ENCODE results near the gene OPTC. TPM values are rescaled to one million over a fixed set of nuclear protein-coding genes. Genes with fewer than 3 reads are reported as not detected.

The OPTC gene
- total RNA-seq, 1 experiment from 2014 or later = not detected

DNA sequence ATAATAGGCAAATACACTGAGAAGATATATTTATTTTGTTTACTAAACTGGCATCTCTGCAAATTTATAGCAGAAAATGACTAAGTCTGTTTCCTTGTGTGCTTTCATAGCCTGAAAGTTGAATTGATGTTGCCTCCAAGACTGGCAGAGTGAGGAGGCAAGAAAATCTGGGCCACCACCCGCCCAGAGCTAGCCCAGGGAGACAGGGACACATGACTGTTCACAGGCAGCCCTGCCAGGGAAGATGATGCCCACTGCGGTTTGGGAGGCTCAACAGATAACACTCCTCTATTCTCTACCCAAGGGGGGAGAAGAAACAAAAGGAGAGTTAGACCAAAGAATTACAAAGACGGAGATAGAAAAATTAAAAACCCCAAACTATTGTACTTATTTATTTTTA, 37.1 kb downstream of the OPTC start:
- no peak overlapping the region for H3K4me3 ChIP-seq (replicated peaks in 1 of 2; ENCODE audit: low read depth in 1 of 2, low read length in 2 of 2)
- POLR2A ChIA-PET = no interaction called here
- no peak overlapping the region for H3K27ac ChIP-seq (ENCODE audit: low read depth, low read length)
- ATAC-seq = no peak
- H4K20me1 ChIP-seq (ENCODE audit: insufficient read depth) = no peaks in the 10 kb centered on the region
- RAD21 ChIA-PET (ENCODE audit: low non-redundant PET in 1 of 2, low total read pairs in 2 of 2, uncharacterized antibody in 2 of 2, unreplicated experiment in 2 of 2) = no interaction called here
- CTCF ChIA-PET = no interaction called here
- no peaks in the 10 kb centered on the region for H3K79me2 ChIP-seq (ENCODE audit: insufficient read depth, low read length)
- intact Hi-C loops (cut with micrococcal nuclease) = no loop called here
- no TSS peak for BruUV-seq (replicated peaks)
- H3K4me2 ChIP-seq (ENCODE audit: low read length) = no peak overlapping the region
- no peaks in the 10 kb centered on the region for H3K36me3 ChIP-seq (ENCODE audit: control insufficient read depth in 1 of 2, insufficient read depth in 2 of 2, low read length in 2 of 2)
- TF ChIP-seq, protein P1, sequence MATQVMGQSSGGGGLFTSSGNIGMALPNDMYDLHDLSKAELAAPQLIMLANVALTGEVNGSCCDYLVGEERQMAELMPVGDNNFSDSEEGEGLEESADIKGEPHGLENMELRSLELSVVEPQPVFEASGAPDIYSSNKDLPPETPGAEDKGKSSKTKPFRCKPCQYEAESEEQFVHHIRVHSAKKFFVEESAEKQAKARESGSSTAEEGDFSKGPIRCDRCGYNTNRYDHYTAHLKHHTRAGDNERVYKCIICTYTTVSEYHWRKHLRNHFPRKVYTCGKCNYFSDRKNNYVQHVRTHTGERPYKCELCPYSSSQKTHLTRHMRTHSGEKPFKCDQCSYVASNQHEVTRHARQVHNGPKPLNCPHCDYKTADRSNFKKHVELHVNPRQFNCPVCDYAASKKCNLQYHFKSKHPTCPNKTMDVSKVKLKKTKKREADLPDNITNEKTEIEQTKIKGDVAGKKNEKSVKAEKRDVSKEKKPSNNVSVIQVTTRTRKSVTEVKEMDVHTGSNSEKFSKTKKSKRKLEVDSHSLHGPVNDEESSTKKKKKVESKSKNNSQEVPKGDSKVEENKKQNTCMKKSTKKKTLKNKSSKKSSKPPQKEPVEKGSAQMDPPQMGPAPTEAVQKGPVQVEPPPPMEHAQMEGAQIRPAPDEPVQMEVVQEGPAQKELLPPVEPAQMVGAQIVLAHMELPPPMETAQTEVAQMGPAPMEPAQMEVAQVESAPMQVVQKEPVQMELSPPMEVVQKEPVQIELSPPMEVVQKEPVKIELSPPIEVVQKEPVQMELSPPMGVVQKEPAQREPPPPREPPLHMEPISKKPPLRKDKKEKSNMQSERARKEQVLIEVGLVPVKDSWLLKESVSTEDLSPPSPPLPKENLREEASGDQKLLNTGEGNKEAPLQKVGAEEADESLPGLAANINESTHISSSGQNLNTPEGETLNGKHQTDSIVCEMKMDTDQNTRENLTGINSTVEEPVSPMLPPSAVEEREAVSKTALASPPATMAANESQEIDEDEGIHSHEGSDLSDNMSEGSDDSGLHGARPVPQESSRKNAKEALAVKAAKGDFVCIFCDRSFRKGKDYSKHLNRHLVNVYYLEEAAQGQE (IDR thresholded peaks at IDR 0.05; ENCODE audit: low read depth) = no peak
- TF ChIP-seq, protein P2, sequence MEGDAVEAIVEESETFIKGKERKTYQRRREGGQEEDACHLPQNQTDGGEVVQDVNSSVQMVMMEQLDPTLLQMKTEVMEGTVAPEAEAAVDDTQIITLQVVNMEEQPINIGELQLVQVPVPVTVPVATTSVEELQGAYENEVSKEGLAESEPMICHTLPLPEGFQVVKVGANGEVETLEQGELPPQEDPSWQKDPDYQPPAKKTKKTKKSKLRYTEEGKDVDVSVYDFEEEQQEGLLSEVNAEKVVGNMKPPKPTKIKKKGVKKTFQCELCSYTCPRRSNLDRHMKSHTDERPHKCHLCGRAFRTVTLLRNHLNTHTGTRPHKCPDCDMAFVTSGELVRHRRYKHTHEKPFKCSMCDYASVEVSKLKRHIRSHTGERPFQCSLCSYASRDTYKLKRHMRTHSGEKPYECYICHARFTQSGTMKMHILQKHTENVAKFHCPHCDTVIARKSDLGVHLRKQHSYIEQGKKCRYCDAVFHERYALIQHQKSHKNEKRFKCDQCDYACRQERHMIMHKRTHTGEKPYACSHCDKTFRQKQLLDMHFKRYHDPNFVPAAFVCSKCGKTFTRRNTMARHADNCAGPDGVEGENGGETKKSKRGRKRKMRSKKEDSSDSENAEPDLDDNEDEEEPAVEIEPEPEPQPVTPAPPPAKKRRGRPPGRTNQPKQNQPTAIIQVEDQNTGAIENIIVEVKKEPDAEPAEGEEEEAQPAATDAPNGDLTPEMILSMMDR (IDR thresholded peaks at IDR 0.05 in 2 of 3, conservative IDR thresholded peaks at IDR 0.05 in 1 of 3; ENCODE audit: borderline replicate concordance in 1 of 3, insufficient read depth in 1 of 3, low read depth in 2 of 3, low read length in 2 of 3) = no peak
- TF ChIP-seq FOSL1 (IDR thresholded peaks at IDR 0.05; ENCODE audit: low read depth) = no peak
- no peak for TF ChIP-seq EGR1 (IDR thresholded peaks at IDR 0.05; ENCODE audit: low read depth)
- TF ChIP-seq ZFX (IDR thresholded peaks at IDR 0.05) = no peak
- TF ChIP-seq POLR2AphosphoS5 (IDR thresholded peaks at IDR 0.05; ENCODE audit: low read depth, low read length) = no peak
- no peak for TF ChIP-seq JUND (IDR thresholded peaks at IDR 0.05)
- no peak for TF ChIP-seq SRF (IDR thresholded peaks at IDR 0.05; ENCODE audit: low read depth)
- TF ChIP-seq CBX3 (IDR thresholded peaks at IDR 0.05; ENCODE audit: low read depth) = no peak
- no peak for TF ChIP-seq EZH2 (IDR thresholded peaks at IDR 0.05)
- no peak for TF ChIP-seq CEBPB (IDR thresholded peaks at IDR 0.05; ENCODE audit: low read depth)
- TF ChIP-seq, protein P3, sequence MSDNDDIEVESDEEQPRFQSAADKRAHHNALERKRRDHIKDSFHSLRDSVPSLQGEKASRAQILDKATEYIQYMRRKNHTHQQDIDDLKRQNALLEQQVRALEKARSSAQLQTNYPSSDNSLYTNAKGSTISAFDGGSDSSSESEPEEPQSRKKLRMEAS (IDR thresholded peaks at IDR 0.05) = no peak
- no peak for TF ChIP-seq SP1 (IDR thresholded peaks at IDR 0.05; ENCODE audit: low read depth)
- TF ChIP-seq, protein P4, sequence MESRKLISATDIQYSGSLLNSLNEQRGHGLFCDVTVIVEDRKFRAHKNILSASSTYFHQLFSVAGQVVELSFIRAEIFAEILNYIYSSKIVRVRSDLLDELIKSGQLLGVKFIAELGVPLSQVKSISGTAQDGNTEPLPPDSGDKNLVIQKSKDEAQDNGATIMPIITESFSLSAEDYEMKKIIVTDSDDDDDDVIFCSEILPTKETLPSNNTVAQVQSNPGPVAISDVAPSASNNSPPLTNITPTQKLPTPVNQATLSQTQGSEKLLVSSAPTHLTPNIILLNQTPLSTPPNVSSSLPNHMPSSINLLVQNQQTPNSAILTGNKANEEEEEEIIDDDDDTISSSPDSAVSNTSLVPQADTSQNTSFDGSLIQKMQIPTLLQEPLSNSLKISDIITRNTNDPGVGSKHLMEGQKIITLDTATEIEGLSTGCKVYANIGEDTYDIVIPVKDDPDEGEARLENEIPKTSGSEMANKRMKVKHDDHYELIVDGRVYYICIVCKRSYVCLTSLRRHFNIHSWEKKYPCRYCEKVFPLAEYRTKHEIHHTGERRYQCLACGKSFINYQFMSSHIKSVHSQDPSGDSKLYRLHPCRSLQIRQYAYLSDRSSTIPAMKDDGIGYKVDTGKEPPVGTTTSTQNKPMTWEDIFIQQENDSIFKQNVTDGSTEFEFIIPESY (IDR thresholded peaks at IDR 0.05; ENCODE audit: extremely low read depth, insufficient replicate concordance, low read length) = no peak
- H2AFZ ChIP-seq (ENCODE audit: low read depth, low read length, poor library complexity, severe bottlenecking) = no peak overlapping the region
- DNase-seq (ENCODE audit: low read depth, low spot score) = no peak
- no peak overlapping the region for H3K9ac ChIP-seq (ENCODE audit: low read length)
- H3K4me1 ChIP-seq (ENCODE audit: control insufficient read depth in 1 of 2, insufficient read depth in 2 of 2, low read length in 2 of 2) = peaks cover 0 to 7% of the 10 kb centered on the region in 2 experiments; a peak in 1 of 4 replicates
- H3K27me3 ChIP-seq (ENCODE audit: insufficient read depth, low read length) = no peaks in the 10 kb centered on the region
- no peaks in the 10 kb centered on the region for H3K9me3 ChIP-seq (ENCODE audit: control insufficient read depth in 1 of 2, insufficient read depth in 1 of 2, low read depth in 1 of 2, low read length in 2 of 2)
- no peaks in the 10 kb centered on the region for H3K9me2 ChIP-seq (ENCODE audit: insufficient read depth)
